ENCODE data around the gene SRGAP3. TPM values are rescaled to one million over a fixed set of nuclear protein-coding genes. Genes with fewer than 3 reads are reported as not detected.

The SRGAP3 gene
- total RNA-seq, 1 experiment from 2014 or later = 17.9 TPM

DNA sequence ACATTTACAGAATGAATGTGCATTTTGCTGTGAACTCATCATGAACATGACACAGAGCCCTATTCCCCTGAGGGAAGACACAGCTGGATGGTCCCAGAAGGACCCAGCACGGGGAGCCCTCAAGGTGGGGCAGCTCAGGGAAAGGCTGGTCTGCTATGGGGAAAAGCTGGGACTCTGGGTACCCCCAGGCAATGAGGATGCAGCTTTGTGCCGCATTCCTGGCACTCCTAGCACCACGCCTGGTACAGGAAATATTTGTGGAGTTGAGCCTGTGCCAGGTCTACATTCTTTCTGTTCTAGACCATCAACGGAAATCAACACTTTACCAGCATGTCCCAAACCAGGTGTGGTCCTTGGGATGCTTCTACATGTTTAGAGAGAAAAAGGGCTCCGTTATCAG lies 74.0 kb downstream of the SRGAP3 start (continued):
- TF ChIP-seq IRF1 (CRISPR knock-in tag; IDR thresholded peaks at IDR 0.05) = no peak
- TF ChIP-seq ZNF232 (CRISPR knock-in tag; IDR thresholded peaks at IDR 0.05) = no peak

- Mint-ChIP-seq H3K36me3 (no peaks in the 10 kb centered on the region), H3K4me1 (peaks cover 7% of the 10 kb centered on the region), H3K27me3 (ENCODE audit: low read depth) (no peaks in the 10 kb centered on the region), H3K27ac (no peak overlapping the region), H3K4me3 (no peak overlapping the region), H3K9me3 (peaks cover 8% of the 10 kb centered on the region)
- CTCF ChIA-PET = no interaction called here
- POLR2A ChIA-PET = no interaction called here
- DNase-seq (ENCODE audit: low spot score) = no peak
- no peak for ATAC-seq
- TF ChIP-seq GABPB1 (CRISPR knock-in tag; IDR thresholded peaks at IDR 0.05) (no peak), ATF3 (CRISPR knock-in tag; conservative IDR thresholded peaks at IDR 0.05) (no peak), E2F1 (CRISPR knock-in tag; IDR thresholded peaks at IDR 0.05) (no peak), CBFB (CRISPR knock-in tag; IDR thresholded peaks at IDR 0.05; ENCODE audit: low read depth) (no peak), JAZF1 (CRISPR knock-in tag; IDR thresholded peaks at IDR 0.05) (no peak), ESRRA (CRISPR knock-in tag; IDR thresholded peaks at IDR 0.05; ENCODE audit: borderline replicate concordance) (no peak), ETV6 (CRISPR knock-in tag; IDR thresholded peaks at IDR 0.05) (no peak), NR2C2 (CRISPR knock-in tag; IDR thresholded peaks at IDR 0.05) (no peak), FOXK1 (CRISPR knock-in tag; IDR thresholded peaks at IDR 0.05) (no peak), ZNF281 (CRISPR knock-in tag; IDR thresholded peaks at IDR 0.05) (no peak), ATF1 (CRISPR knock-in tag; IDR thresholded peaks at IDR 0.05) (no peak), ZBTB43 (CRISPR knock-in tag; IDR thresholded peaks at IDR 0.05) (no peak), SOX15 (CRISPR knock-in tag; IDR thresholded peaks at IDR 0.05) (no peak)
- TF ChIP-seq, protein P1, sequence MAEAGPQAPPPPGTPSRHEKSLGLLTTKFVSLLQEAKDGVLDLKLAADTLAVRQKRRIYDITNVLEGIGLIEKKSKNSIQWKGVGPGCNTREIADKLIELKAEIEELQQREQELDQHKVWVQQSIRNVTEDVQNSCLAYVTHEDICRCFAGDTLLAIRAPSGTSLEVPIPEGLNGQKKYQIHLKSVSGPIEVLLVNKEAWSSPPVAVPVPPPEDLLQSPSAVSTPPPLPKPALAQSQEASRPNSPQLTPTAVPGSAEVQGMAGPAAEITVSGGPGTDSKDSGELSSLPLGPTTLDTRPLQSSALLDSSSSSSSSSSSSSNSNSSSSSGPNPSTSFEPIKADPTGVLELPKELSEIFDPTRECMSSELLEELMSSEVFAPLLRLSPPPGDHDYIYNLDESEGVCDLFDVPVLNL (CRISPR knock-in tag; IDR thresholded peaks at IDR 0.05; ENCODE audit: borderline replicate concordance, low read depth) = no peak
- TF ChIP-seq, protein P2, sequence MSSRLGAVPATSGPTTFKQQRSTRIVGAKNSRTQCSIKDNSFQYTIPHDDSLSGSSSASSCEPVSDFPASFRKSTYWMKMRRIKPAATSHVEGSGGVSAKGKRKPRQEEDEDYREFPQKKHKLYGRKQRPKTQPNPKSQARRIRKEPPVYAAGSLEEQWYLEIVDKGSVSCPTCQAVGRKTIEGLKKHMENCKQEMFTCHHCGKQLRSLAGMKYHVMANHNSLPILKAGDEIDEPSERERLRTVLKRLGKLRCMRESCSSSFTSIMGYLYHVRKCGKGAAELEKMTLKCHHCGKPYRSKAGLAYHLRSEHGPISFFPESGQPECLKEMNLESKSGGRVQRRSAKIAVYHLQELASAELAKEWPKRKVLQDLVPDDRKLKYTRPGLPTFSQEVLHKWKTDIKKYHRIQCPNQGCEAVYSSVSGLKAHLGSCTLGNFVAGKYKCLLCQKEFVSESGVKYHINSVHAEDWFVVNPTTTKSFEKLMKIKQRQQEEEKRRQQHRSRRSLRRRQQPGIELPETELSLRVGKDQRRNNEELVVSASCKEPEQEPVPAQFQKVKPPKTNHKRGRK (CRISPR knock-in tag; IDR thresholded peaks at IDR 0.05; ENCODE audit: borderline replicate concordance) = no peak
- TF ChIP-seq, protein P3, sequence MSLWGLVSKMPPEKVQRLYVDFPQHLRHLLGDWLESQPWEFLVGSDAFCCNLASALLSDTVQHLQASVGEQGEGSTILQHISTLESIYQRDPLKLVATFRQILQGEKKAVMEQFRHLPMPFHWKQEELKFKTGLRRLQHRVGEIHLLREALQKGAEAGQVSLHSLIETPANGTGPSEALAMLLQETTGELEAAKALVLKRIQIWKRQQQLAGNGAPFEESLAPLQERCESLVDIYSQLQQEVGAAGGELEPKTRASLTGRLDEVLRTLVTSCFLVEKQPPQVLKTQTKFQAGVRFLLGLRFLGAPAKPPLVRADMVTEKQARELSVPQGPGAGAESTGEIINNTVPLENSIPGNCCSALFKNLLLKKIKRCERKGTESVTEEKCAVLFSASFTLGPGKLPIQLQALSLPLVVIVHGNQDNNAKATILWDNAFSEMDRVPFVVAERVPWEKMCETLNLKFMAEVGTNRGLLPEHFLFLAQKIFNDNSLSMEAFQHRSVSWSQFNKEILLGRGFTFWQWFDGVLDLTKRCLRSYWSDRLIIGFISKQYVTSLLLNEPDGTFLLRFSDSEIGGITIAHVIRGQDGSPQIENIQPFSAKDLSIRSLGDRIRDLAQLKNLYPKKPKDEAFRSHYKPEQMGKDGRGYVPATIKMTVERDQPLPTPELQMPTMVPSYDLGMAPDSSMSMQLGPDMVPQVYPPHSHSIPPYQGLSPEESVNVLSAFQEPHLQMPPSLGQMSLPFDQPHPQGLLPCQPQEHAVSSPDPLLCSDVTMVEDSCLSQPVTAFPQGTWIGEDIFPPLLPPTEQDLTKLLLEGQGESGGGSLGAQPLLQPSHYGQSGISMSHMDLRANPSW (CRISPR knock-in tag; conservative IDR thresholded peaks at IDR 0.05; ENCODE audit: low read depth) = no peak
- TF ChIP-seq, protein P4, sequence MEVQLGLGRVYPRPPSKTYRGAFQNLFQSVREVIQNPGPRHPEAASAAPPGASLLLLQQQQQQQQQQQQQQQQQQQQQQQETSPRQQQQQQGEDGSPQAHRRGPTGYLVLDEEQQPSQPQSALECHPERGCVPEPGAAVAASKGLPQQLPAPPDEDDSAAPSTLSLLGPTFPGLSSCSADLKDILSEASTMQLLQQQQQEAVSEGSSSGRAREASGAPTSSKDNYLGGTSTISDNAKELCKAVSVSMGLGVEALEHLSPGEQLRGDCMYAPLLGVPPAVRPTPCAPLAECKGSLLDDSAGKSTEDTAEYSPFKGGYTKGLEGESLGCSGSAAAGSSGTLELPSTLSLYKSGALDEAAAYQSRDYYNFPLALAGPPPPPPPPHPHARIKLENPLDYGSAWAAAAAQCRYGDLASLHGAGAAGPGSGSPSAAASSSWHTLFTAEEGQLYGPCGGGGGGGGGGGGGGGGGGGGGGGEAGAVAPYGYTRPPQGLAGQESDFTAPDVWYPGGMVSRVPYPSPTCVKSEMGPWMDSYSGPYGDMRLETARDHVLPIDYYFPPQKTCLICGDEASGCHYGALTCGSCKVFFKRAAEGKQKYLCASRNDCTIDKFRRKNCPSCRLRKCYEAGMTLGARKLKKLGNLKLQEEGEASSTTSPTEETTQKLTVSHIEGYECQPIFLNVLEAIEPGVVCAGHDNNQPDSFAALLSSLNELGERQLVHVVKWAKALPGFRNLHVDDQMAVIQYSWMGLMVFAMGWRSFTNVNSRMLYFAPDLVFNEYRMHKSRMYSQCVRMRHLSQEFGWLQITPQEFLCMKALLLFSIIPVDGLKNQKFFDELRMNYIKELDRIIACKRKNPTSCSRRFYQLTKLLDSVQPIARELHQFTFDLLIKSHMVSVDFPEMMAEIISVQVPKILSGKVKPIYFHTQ (CRISPR knock-in tag; IDR thresholded peaks at IDR 0.05) = no peak
- TF ChIP-seq, protein P5, sequence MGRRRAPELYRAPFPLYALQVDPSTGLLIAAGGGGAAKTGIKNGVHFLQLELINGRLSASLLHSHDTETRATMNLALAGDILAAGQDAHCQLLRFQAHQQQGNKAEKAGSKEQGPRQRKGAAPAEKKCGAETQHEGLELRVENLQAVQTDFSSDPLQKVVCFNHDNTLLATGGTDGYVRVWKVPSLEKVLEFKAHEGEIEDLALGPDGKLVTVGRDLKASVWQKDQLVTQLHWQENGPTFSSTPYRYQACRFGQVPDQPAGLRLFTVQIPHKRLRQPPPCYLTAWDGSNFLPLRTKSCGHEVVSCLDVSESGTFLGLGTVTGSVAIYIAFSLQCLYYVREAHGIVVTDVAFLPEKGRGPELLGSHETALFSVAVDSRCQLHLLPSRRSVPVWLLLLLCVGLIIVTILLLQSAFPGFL (CRISPR knock-in tag; IDR thresholded peaks at IDR 0.05; ENCODE audit: borderline replicate concordance) = no peak
These were observed 76.0 kb downstream of the SRGAP3 start for GRCh38 chr3:9173445-9173844.

Data from WTC11 (cell line).